ENCODE measurements around the gene DNLZ. TPM values are rescaled to one million over a fixed set of nuclear protein-coding genes. Genes with fewer than 3 reads are reported as not detected.
"Not testable (repeated sequence)": the region's sequence is repeated elsewhere in the genome, so short reads cannot be mapped to it uniquely, and the experiment has no call there.

The DNLZ gene
- total RNA-seq, 1 donor from 2014 or later = 19.9 TPM

GRCh38 chr9:136325358-136325757 lies 38.2 kb downstream of the DNLZ start:
- Mint-ChIP-seq H3K27ac (ENCODE audit: unreplicated experiment) (no peak overlapping the region), H3K4me1 (ENCODE audit: low read depth) (peaks cover 27% of the 10 kb centered on the region), H3K36me3 (ENCODE audit: low read depth) (no peaks in the 10 kb centered on the region), H3K27me3 (ENCODE audit: low read depth) (peaks cover 5% of the 10 kb centered on the region), H3K4me3 (ENCODE audit: unreplicated experiment) (no peak overlapping the region), H3K9me3 (ENCODE audit: low read depth) (peaks cover 10% of the 10 kb centered on the region)
- no peak for TF ChIP-seq CTCF (IDR thresholded peaks at IDR 0.05)
- no peak for DNase-seq (ENCODE audit: low spot score)

GRCh38 chr9:136324501-136325300 lies 38.8 kb downstream of the DNLZ start:
- Mint-ChIP-seq H3K4me3 (ENCODE audit: unreplicated experiment) (no peak overlapping the region), H3K27me3 (ENCODE audit: low read depth) (peaks cover 5% of the 10 kb centered on the region), H3K9me3 (ENCODE audit: low read depth) (peaks cover 10% of the 10 kb centered on the region), H3K36me3 (ENCODE audit: low read depth) (no peaks in the 10 kb centered on the region), H3K4me1 (ENCODE audit: low read depth) (peaks cover 27% of the 10 kb centered on the region), H3K27ac (ENCODE audit: unreplicated experiment) (no peak overlapping the region)
- DNase-seq (ENCODE audit: low spot score) = no peak
- TF ChIP-seq CTCF (IDR thresholded peaks at IDR 0.05) = peak; percentile 50

- Mint-ChIP-seq H3K9me3 (ENCODE audit: low read depth) (peaks cover 10% of the 10 kb centered on the region), H3K4me1 (ENCODE audit: low read depth) (peaks cover 15% of the 10 kb centered on the region), H3K27me3 (ENCODE audit: low read depth) (peaks cover 5% of the 10 kb centered on the region), H3K27ac (ENCODE audit: unreplicated experiment) (no peak overlapping the region), H3K4me3 (ENCODE audit: unreplicated experiment) (no peak overlapping the region), H3K36me3 (ENCODE audit: low read depth) (no peaks in the 10 kb centered on the region)
- no peak for TF ChIP-seq CTCF (IDR thresholded peaks at IDR 0.05)
- no peak for DNase-seq (ENCODE audit: low spot score)
These were observed 40.2 kb downstream of the DNLZ start for GRCh38 chr9:136323371-136323789.

- H3K27me3 Mint-ChIP-seq (ENCODE audit: low read depth) = peaks cover 5% of the 10 kb centered on the region
- DNase-seq (ENCODE audit: low spot score) = no peak
- H3K9me3 Mint-ChIP-seq (ENCODE audit: low read depth) = peaks cover 10% of the 10 kb centered on the region
- peaks cover 15% of the 10 kb centered on the region for H3K4me1 Mint-ChIP-seq (ENCODE audit: low read depth)
- TF ChIP-seq CTCF (IDR thresholded peaks at IDR 0.05) = no peak
- no peak overlapping the region for H3K4me3 Mint-ChIP-seq (ENCODE audit: unreplicated experiment)
- H3K27ac Mint-ChIP-seq (ENCODE audit: unreplicated experiment) = no peak overlapping the region
- H3K36me3 Mint-ChIP-seq (ENCODE audit: low read depth) = no peaks in the 10 kb centered on the region
These were observed 40.7 kb downstream of the DNLZ start for GRCh38 chr9:136322756-136323330.

- TF ChIP-seq CTCF (IDR thresholded peaks at IDR 0.05) = no peak
- Mint-ChIP-seq H3K9me3 (ENCODE audit: low read depth) (peaks cover 10% of the 10 kb centered on the region), H3K27me3 (ENCODE audit: low read depth) (peaks cover 5% of the 10 kb centered on the region), H3K36me3 (ENCODE audit: low read depth) (no peaks in the 10 kb centered on the region), H3K4me3 (ENCODE audit: unreplicated experiment) (no peak overlapping the region), H3K27ac (ENCODE audit: unreplicated experiment) (no peak overlapping the region), H3K4me1 (ENCODE audit: low read depth) (peaks cover 10% of the 10 kb centered on the region)
- no peak for DNase-seq (ENCODE audit: low spot score)
These were observed 42.0 kb downstream of the DNLZ start for GRCh38 chr9:136321561-136321960.

- not testable (repeated sequence) for H3K4me1 Mint-ChIP-seq (ENCODE audit: low read depth); H3K27me3 Mint-ChIP-seq (ENCODE audit: low read depth); H3K4me3 Mint-ChIP-seq (ENCODE audit: unreplicated experiment)
These were observed 42.6 kb downstream of the DNLZ start for GRCh38 chr9:136320972-136321371.

GRCh38 chr9:136319955-136320354 lies 43.6 kb downstream of the DNLZ start:
- not testable (repeated sequence) for H3K4me1 Mint-ChIP-seq (ENCODE audit: low read depth); H3K27me3 Mint-ChIP-seq (ENCODE audit: low read depth); H3K4me3 Mint-ChIP-seq (ENCODE audit: unreplicated experiment); H3K27ac Mint-ChIP-seq (ENCODE audit: unreplicated experiment); DNase-seq (ENCODE audit: low spot score); H3K36me3 Mint-ChIP-seq (ENCODE audit: low read depth)
- H3K9me3 Mint-ChIP-seq (ENCODE audit: low read depth) = peaks cover 21% of the 10 kb centered on the region

More at GRCh38 chr9:136320972-136321371, 42.6 kb downstream of the DNLZ start:
- H3K9me3 Mint-ChIP-seq (ENCODE audit: low read depth) = peaks cover 14% of the 10 kb centered on the region
- not testable (repeated sequence) for H3K27ac Mint-ChIP-seq (ENCODE audit: unreplicated experiment); H3K36me3 Mint-ChIP-seq (ENCODE audit: low read depth); DNase-seq (ENCODE audit: low spot score)

GRCh38 chr9:136319244-136319643 lies 44.3 kb downstream of the DNLZ start:
- H3K27me3 Mint-ChIP-seq (ENCODE audit: low read depth); DNase-seq (ENCODE audit: low spot score); H3K4me1 Mint-ChIP-seq (ENCODE audit: low read depth); H3K27ac Mint-ChIP-seq (ENCODE audit: unreplicated experiment); H3K4me3 Mint-ChIP-seq (ENCODE audit: unreplicated experiment); H3K36me3 Mint-ChIP-seq (ENCODE audit: low read depth): not testable (repeated sequence)
- peaks cover 28% of the 10 kb centered on the region for H3K9me3 Mint-ChIP-seq (ENCODE audit: low read depth)
